ENCODE measurements around the gene CUTA.
"Not testable (repeated sequence)": the region's sequence is repeated elsewhere in the genome, so short reads cannot be mapped to it uniquely, and the experiment has no call there.

CUTA gene

DNA sequence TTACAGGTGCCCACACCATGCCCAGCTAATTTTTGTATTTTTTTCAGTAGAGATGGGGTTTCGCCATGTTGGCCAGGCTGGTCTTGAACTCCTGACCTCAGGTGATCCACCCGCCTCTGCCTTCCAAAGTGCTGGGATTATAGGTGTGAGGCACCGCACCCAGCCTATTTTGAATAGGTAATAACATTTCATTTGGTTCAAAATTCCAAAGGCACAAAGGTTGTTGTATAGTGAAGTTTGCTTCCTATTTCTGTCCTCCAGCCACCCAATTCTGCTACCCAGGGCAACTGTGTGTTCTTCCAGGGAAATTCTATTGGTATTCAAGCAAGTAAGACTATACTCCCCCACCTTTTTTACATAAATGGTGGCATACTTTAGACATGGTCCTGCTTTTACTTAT lies 19.3 kb downstream of the CUTA start:
- DNase-seq = not testable (repeated sequence)

DNA sequence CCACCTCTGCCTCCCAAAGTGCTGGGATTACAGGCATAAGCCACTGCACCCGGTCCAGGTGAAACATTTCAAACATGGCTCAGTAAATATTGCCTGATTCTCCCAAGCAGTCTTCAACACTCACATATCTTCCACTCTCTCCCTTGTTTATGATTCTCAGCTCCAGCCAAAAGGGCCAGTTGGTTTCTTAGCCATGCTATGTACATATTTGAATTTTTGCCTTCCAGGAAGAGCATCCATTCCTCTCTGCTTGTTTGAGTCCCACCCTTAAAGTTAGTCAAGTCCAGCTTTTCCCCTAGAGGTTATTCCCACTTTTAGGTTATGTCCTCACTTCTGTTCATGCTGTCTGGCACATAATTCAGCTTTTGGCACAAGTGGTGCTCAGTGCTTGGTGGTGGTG lies 20.4 kb downstream of the CUTA start:
- no peak for DNase-seq

DNA sequence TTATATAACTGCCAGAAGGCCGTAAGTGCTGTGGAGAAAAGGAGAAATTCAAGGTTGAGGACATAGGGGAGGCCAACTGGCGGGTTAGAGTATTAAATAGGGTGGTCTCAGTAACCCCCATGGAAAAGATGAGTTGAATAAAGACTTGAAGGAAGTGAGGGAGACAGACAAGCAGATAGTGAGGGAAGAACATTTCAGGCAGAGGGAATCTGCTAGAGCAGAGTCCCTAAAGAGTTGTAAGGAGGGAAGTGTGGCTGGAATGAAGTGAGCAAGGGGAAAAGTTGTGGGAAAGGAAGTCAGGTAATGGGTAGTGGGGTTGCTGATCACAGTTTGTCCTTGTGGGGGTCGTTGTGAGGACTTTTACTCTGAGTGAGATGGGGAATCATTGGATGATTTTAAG lies 24.9 kb downstream of the CUTA start:
- no peak for DNase-seq

GRCh38 chr6:33392595-33392948 lies 25.3 kb downstream of the CUTA start:
- no peak for DNase-seq

GRCh38 chr6:33391922-33392594 lies 25.8 kb downstream of the CUTA start:
- DNase-seq = peak; percentile 54

DNA sequence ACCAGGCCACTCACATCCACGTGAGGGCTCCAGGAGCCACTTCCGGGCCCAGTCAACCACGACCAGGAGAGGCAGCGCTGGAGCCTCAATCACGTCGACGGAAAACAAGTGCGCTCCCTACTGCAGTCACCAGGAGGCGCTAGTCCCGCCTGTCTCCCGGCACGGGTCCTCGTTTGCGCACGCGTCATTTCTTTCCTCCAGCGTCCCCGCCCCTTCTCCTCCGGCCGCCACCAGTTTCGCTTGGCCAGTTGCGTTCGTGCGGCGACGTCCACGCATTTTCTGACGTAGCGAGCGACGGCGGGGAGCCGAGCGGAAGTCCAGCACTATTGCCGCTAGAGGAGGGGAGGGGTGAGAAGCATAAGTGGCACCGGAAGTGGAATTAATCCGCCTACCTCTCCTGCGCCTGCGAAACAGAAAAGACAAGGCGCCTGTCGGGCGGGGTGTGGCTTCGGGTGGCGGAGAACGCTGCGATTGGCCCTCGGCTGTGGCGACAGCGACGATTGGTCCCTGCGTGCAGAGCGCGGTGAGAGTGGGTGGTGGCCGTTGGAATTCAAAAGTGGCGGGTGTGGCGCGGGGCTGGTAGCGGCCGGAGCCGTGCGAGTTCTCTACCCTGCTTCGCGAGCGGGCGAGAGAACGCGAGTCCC lies 26.5 kb downstream of the CUTA start, which contains the start of gene KIFC1:
Gene KIFC1, plus strand, starts transcription at position 546 of the 644 bp plus-strand sequence. CDS start 163 bp downstream, outside the sequence.
- peak; percentile 100 for DNase-seq

GRCh38 chr6:33390767-33391277 lies 27.1 kb downstream of the CUTA start:
- DNase-seq = no peak

GRCh38 chr6:33390173-33390572 lies 27.7 kb downstream of the CUTA start:
- DNase-seq = no peak

GRCh38 chr6:33384581-33385020 lies 33.3 kb downstream of the CUTA start:
- DNase-seq = peak; percentile 71

DNA sequence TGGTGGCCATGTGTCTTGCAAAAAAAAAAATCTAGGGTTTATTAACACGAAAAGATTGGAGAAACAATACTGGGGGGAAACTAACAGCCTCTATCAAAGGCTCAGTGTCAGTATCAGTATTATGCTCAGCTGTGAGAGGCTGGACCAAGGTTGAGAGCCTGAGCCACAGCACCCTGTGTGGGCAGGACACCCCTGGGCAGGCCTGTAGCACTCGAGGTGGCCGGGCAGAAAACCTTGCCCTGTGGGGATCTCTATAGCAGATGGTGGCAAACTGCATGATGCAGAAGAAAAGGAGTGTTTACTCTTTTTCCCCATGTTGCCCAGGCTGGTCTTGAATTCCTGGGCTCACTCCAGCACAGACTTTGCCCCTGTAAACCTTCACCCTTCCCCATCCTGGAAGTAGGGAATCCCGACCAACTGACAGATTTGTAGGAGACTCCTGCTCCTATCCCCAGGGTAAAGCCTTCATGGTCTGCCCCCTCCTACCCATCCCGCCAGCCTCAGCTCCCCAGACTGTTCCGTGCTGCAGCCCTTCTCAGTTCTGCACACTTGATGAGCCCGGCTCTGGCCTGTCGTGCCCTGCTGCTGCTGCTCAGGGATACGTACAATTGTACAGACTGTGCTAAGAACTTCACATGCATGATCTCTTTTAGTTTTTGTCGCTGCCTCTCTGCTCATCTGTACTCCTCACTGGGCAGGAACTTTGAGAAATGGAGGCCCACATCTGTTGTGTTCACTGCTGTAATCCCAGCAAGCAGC lies 34.3 kb downstream of the CUTA start:
- DNase-seq = no peak

DNA sequence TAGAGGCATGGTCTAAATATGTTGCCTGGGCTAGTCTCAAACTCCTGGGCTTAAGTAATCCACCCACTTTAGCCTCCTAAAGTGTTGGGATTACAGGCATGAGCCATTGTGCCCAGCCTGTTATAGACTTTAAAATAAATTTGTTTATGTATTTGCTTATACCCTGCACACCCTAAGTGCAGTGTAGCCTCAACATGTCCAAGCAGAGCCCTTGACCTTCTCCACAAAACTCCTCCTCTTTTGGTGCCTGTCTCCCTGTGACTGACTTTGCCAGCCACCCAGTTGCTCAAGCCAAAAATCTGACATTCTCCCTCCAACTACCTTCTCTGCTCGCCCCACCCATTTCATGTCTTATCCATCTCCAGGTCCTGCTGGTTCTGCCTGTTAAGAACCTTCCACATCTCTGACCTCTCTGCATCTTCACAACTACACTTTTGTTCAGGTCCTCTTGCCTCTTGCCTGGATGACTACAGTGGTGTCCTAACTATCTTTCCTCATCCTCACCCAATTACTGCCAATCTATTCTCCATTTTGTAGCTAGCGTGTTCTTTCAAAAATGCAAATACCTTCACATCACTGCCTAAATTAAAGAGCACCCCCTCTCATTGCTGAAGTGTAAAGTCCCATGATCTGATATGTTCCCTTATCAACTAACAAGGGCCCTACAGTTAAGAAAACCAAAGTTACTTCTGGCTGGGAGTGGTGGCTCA lies 37.5 kb downstream of the CUTA start:
- no peak for DNase-seq

DNA sequence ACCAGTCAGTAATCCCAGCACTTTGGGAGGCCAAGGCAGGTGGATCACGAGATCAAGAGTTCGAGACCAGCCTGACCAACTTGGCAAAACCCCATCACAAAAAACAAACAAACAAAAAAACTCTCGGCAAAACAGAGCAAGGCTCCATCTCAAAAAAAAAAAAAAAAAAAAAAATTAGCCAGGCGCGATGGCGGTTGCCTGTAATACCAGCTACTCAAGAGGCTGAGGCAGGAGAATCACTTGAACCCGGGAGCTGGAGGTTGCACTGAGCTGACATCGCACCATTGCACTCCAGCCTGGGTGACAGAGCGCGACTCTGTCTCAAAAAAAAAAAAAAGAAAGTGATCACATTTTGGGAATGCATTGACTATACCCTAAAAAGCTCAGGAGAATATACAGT lies 38.7 kb downstream of the CUTA start:
- DNase-seq = not testable (repeated sequence)

- no peak for DNase-seq
Observed at GRCh38 chr6:33377171-33377570, 40.7 kb downstream of the CUTA start.

- DNase-seq = peak; percentile 84
Observed at GRCh38 chr6:33375143-33375671, 42.7 kb downstream of the CUTA start.

GRCh38 chr6:33373960-33374910 lies 43.7 kb downstream of the CUTA start:
- DNase-seq = no peak

GRCh38 chr6:33372526-33373123 lies 45.3 kb downstream of the CUTA start:
- DNase-seq = no peak

DNA sequence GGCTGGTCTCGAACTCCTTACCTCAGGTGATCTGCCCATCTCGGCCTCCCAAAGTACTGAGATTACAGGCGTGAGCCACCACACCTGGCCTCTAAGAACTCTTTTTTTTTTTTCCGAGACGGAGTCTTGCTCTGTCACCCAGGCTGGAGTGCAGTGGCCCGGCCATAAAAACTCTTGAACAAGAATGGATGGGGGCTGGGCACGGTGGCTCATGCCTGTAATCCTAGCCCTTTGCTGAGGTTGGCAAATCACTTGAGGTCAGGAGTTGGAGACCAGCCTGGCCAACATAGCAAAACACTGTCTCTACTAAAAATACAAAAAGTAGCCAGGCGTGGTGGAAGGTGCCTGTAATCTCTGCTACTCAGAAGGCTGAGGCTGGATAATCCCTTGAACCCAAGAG lies 46.0 kb downstream of the CUTA start:
- DNase-seq = not testable (repeated sequence)

- DNase-seq = not testable (repeated sequence)
Observed at GRCh38 chr6:33367715-33368025, 50.2 kb downstream of the CUTA start.

DNA sequence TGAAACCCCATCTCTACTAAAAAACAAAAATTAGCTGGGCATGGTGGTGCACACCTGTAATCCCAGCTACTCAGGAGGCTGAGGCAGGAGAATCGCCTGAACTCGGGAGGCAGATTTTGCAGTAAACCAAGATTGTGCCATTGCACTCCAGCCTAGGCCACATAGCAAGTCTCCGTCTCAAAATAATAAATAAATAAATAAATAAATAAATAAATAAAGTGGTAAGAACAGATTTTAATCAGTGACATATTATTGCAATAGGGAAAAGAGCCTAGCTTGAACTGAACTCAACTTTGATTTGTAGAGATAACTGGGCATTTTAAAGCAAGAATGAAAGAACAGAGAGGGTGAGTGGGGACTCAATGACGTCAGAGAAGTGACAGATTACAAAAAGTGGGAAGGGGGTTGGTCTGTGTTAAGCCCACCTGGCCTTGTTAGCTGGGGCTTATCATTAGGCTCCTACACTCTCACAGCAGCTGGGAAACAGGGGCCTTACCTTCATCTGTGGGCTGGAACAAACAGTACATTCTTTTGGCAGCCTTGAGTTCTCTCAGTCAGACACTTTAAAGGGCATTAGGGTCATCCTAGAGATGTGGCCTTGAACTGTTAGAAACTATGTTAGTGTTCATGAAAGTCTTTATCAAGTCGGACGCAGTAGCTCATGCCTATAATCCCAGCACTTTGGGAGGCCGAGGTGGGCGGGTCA lies 50.7 kb downstream of the CUTA start:
- no peak for DNase-seq

Measured in EL (cell line).